Left cardiac atrium (tissue), 4 donors: ENCODE results near the gene MROH2A. TPM values are rescaled to one million over a fixed set of nuclear protein-coding genes. Genes with fewer than 3 reads are reported as not detected.
"Not testable (repeated sequence)": the region's sequence is repeated elsewhere in the genome, so short reads cannot be mapped to it uniquely, and the experiment has no call there.

Experiments
- ATAC-seq, 2 donors: fragments of 200-7000 bp; cut with Tn5 transposase; one replicate each; pipeline ENCODE4 v1.9.1; 2020; ENCODE audit warnings: mild to moderate bottlenecking in 2 of 2, moderate library complexity in 2 of 2
- DNase-seq: peaks from one replicate; pipeline ENCODE4 v3.0.0-alpha.2; 2020
- intact Hi-C, 2 donors: fragments of 100-400 bp; cut with DNase I; formaldehyde crosslinking; loops; one replicate each; pipeline versions ENCODE4 v1.14.1 to v1.15.1; 2022 to 2023
- long read RNA-seq: library from polyadenylated mRNA; unstranded; transcript quantifications from one replicate; pipeline ENCODE4 v2.0.0, GENCODE V29; 2021
- total RNA-seq, 2 donors: library from RNA; stranded (reverse); fragmentation: NEBNext Ultra II Directional; extraction: Animal tissue kit (Norgen Biotek cat#: 25700); gene quantifications; one replicate each; pipeline ENCODE4 v1.2.1, GENCODE V29; 2021
- donor health status: DM: no; HTN: yes; CAD: no.
- donor health status: DM: no; HTN: yes; CAD: no; lungs with severe emphysema.
- donor health status: DM: yes; HTN: yes; CAD: no.
- donor health status: Dilated cardiomyopathy.

MROH2A gene
- total RNA-seq, result not detected
- long read RNA-seq, result 0 reads

GRCh38 chr2:233778030-233778429 is at the start of gene MROH2A:
Gene MROH2A, plus strand, starts transcription at chr2:233778330. Its CDS starts 1,029 bp downstream, at chr2:233779359.
- DNase-seq, result no peak
- intact Hi-C loops, result no loop called here
- no peak for ATAC-seq

- intact Hi-C loops, result no loop called here
- ATAC-seq (no peak), DNase-seq (no peak)
Observed at GRCh38 chr2:233728723-233729301, 49.3 kb upstream of the MROH2A start, which contains the start of gene UGT1A3. Gene UGT1A3, plus strand, starts transcription at chr2:233729042. Its CDS starts 85 bp downstream, at chr2:233729127.

GRCh38 chr2:233736868-233737653 is 41.1 kb upstream of the MROH2A start:
- intact Hi-C loops, ATAC-seq, DNase-seq: not testable (repeated sequence)

- no peak for DNase-seq
- ATAC-seq, result no peak
- intact Hi-C loops, result no loop called here
Observed at GRCh38 chr2:233740870-233741269, 37.3 kb upstream of the MROH2A start.

- ATAC-seq (no peak), DNase-seq (no peak)
- intact Hi-C loops, result no loop called here
Observed at GRCh38 chr2:233743464-233744259, 34.5 kb upstream of the MROH2A start.

- intact Hi-C loops, result no loop called here
- ATAC-seq, result no peak
- DNase-seq, result no peak
Observed at GRCh38 chr2:233745073-233745755, 32.9 kb upstream of the MROH2A start.

GRCh38 chr2:233745838-233746237 is 32.3 kb upstream of the MROH2A start:
- DNase-seq, ATAC-seq, intact Hi-C loops: not testable (repeated sequence)

- intact Hi-C loops, result no loop called here
- DNase-seq, result no peak
- ATAC-seq, result no peak
Observed at GRCh38 chr2:233746475-233747282, 31.5 kb upstream of the MROH2A start.

GRCh38 chr2:233747283-233747544 is 30.9 kb upstream of the MROH2A start:
- ATAC-seq (no peak), DNase-seq (no peak)
- intact Hi-C loops, result no loop called here

- DNase-seq, intact Hi-C loops, ATAC-seq: not testable (repeated sequence)
Observed at GRCh38 chr2:233750689-233751088, 27.4 kb upstream of the MROH2A start.

- ATAC-seq, DNase-seq, intact Hi-C loops: not testable (repeated sequence)
Observed at GRCh38 chr2:233751212-233752009, 26.7 kb upstream of the MROH2A start.

- intact Hi-C loops, result no loop called here
- DNase-seq, result no peak
- ATAC-seq, result no peak
Observed at GRCh38 chr2:233754872-233755611, 23.1 kb upstream of the MROH2A start.

- intact Hi-C loops, result no loop called here
- ATAC-seq, result no peak
- DNase-seq, result no peak
Observed at GRCh38 chr2:233756429-233757081, 21.6 kb upstream of the MROH2A start.

GRCh38 chr2:233758141-233758540 is 20.0 kb upstream of the MROH2A start:
- no peak for ATAC-seq
- intact Hi-C loops, result no loop called here
- no peak for DNase-seq

GRCh38 chr2:233758849-233759248 is 19.3 kb upstream of the MROH2A start:
- intact Hi-C loops, result no loop called here
- no peak for DNase-seq

GRCh38 chr2:233760043-233760442 is 18.1 kb upstream of the MROH2A start, which contains the start of gene UGT1A1:
Gene UGT1A1, plus strand, starts transcription at chr2:233760270. Its CDS starts 18 bp downstream, at chr2:233760288.
- intact Hi-C loops, result no loop called here
- DNase-seq (no peak), ATAC-seq (no peak)

More at GRCh38 chr2:233758849-233759248, 19.3 kb upstream of the MROH2A start:
- ATAC-seq, result no peak
